ENCODE data around the gene TBC1D8. TPM values are rescaled to one million over a fixed set of nuclear protein-coding genes. Genes with fewer than 3 reads are reported as not detected.
A peak's percentile ranks its signal among the peaks of the same experiment; 100 is the strongest.

The TBC1D8 gene
- total and polyA plus RNA-seq, 2 experiments from 2014 or later: 18.0 to 36.9 TPM

DNA sequence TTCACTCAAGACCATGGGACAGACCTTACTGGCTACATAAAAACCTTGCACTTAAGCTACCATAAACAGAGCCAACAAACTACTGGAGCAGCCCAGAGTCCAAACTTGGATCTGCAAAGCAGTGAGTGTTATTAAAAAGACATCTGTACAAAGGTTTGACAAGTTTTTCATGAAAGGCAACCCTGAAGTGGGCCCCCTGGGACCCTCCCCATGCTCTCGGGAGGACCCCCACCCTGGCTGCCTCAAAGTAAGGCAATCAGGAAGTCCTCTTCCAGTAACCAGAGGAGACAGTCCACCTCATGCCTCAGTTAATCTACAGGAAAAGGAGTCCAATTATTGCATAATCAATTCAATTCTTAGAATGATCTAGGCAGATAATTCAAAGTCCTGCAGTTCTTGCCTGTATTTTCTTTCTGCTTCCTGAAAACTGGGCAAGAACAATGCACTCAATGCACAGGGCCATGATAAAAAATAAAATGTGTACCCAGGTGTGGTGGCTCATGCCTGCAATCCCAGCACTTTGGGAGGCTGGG is 69.7 kb downstream of the TBC1D8 start:
- Histone ChIP-seq H3K9me2 (ENCODE audit: insufficient read depth) (no peaks in the 10 kb centered on the region), H3K36me3 (ENCODE audit: insufficient read depth) (no peaks in the 10 kb centered on the region; the same call in 1 of the 2 replicates), H3F3A (replicated peaks; ENCODE audit: low read depth) (no peaks in the 10 kb centered on the region), H4K20me1 (replicated peaks; ENCODE audit: insufficient read depth) (no peaks in the 10 kb centered on the region; the same call in 1 of the 2 replicates), H3K4me3 (no peak overlapping the region), H3K79me2 (replicated peaks; ENCODE audit: insufficient read depth) (peaks cover 35% of the 10 kb centered on the region), H3K27me3 (ENCODE audit: insufficient read depth) (no peaks in the 10 kb centered on the region), H3K4me1 (ENCODE audit: insufficient read depth) (no peaks in the 10 kb centered on the region), H3K4me2 (no peak overlapping the region), H3K27ac (ENCODE audit: low read depth) (no peak overlapping the region), H2AFZ (no peak overlapping the region)
- no peak overlapping the region for H3K4me3 Mint-ChIP-seq
- no peak for DNase-seq (ENCODE audit: low spot score)
- H3K27me3 Mint-ChIP-seq (ENCODE audit: insufficient read depth, low read depth, poor library complexity): peaks cover 4% of the 10 kb centered on the region
- TF ChIP-seq CREB1 (CRISPR knock-in tag; IDR thresholded peaks at IDR 0.05; ENCODE audit: low read depth) (no peak), EZH2phosphoT487 (IDR thresholded peaks at IDR 0.05; ENCODE audit: unreplicated experiment) (no peak), POLR2AphosphoS5 (IDR thresholded peaks at IDR 0.05; ENCODE audit: low read depth) (no peak), NANOG (IDR thresholded peaks at IDR 0.05; ENCODE audit: borderline replicate concordance) (no peak), EZH2 (IDR thresholded peaks at IDR 0.05; ENCODE audit: low read depth, unreplicated experiment) (no peak), JUNB (IDR thresholded peaks at IDR 0.05; ENCODE audit: unreplicated experiment) (no peak), ZNF114 (CRISPR knock-in tag; IDR thresholded peaks at IDR 0.05) (no peak), STAT1 (IDR thresholded peaks at IDR 0.05; ENCODE audit: unreplicated experiment) (no peak), ZNF331 (CRISPR knock-in tag; IDR thresholded peaks at IDR 0.05; ENCODE audit: low read depth) (no peak)
- TF ChIP-seq, protein P1, sequence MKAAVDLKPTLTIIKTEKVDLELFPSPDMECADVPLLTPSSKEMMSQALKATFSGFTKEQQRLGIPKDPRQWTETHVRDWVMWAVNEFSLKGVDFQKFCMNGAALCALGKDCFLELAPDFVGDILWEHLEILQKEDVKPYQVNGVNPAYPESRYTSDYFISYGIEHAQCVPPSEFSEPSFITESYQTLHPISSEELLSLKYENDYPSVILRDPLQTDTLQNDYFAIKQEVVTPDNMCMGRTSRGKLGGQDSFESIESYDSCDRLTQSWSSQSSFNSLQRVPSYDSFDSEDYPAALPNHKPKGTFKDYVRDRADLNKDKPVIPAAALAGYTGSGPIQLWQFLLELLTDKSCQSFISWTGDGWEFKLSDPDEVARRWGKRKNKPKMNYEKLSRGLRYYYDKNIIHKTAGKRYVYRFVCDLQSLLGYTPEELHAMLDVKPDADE (IDR thresholded peaks at IDR 0.05): no peak
- TF ChIP-seq, protein P2, sequence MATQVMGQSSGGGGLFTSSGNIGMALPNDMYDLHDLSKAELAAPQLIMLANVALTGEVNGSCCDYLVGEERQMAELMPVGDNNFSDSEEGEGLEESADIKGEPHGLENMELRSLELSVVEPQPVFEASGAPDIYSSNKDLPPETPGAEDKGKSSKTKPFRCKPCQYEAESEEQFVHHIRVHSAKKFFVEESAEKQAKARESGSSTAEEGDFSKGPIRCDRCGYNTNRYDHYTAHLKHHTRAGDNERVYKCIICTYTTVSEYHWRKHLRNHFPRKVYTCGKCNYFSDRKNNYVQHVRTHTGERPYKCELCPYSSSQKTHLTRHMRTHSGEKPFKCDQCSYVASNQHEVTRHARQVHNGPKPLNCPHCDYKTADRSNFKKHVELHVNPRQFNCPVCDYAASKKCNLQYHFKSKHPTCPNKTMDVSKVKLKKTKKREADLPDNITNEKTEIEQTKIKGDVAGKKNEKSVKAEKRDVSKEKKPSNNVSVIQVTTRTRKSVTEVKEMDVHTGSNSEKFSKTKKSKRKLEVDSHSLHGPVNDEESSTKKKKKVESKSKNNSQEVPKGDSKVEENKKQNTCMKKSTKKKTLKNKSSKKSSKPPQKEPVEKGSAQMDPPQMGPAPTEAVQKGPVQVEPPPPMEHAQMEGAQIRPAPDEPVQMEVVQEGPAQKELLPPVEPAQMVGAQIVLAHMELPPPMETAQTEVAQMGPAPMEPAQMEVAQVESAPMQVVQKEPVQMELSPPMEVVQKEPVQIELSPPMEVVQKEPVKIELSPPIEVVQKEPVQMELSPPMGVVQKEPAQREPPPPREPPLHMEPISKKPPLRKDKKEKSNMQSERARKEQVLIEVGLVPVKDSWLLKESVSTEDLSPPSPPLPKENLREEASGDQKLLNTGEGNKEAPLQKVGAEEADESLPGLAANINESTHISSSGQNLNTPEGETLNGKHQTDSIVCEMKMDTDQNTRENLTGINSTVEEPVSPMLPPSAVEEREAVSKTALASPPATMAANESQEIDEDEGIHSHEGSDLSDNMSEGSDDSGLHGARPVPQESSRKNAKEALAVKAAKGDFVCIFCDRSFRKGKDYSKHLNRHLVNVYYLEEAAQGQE (IDR thresholded peaks at IDR 0.05; ENCODE audit: unreplicated experiment): no peak
- TF ChIP-seq, protein P3, sequence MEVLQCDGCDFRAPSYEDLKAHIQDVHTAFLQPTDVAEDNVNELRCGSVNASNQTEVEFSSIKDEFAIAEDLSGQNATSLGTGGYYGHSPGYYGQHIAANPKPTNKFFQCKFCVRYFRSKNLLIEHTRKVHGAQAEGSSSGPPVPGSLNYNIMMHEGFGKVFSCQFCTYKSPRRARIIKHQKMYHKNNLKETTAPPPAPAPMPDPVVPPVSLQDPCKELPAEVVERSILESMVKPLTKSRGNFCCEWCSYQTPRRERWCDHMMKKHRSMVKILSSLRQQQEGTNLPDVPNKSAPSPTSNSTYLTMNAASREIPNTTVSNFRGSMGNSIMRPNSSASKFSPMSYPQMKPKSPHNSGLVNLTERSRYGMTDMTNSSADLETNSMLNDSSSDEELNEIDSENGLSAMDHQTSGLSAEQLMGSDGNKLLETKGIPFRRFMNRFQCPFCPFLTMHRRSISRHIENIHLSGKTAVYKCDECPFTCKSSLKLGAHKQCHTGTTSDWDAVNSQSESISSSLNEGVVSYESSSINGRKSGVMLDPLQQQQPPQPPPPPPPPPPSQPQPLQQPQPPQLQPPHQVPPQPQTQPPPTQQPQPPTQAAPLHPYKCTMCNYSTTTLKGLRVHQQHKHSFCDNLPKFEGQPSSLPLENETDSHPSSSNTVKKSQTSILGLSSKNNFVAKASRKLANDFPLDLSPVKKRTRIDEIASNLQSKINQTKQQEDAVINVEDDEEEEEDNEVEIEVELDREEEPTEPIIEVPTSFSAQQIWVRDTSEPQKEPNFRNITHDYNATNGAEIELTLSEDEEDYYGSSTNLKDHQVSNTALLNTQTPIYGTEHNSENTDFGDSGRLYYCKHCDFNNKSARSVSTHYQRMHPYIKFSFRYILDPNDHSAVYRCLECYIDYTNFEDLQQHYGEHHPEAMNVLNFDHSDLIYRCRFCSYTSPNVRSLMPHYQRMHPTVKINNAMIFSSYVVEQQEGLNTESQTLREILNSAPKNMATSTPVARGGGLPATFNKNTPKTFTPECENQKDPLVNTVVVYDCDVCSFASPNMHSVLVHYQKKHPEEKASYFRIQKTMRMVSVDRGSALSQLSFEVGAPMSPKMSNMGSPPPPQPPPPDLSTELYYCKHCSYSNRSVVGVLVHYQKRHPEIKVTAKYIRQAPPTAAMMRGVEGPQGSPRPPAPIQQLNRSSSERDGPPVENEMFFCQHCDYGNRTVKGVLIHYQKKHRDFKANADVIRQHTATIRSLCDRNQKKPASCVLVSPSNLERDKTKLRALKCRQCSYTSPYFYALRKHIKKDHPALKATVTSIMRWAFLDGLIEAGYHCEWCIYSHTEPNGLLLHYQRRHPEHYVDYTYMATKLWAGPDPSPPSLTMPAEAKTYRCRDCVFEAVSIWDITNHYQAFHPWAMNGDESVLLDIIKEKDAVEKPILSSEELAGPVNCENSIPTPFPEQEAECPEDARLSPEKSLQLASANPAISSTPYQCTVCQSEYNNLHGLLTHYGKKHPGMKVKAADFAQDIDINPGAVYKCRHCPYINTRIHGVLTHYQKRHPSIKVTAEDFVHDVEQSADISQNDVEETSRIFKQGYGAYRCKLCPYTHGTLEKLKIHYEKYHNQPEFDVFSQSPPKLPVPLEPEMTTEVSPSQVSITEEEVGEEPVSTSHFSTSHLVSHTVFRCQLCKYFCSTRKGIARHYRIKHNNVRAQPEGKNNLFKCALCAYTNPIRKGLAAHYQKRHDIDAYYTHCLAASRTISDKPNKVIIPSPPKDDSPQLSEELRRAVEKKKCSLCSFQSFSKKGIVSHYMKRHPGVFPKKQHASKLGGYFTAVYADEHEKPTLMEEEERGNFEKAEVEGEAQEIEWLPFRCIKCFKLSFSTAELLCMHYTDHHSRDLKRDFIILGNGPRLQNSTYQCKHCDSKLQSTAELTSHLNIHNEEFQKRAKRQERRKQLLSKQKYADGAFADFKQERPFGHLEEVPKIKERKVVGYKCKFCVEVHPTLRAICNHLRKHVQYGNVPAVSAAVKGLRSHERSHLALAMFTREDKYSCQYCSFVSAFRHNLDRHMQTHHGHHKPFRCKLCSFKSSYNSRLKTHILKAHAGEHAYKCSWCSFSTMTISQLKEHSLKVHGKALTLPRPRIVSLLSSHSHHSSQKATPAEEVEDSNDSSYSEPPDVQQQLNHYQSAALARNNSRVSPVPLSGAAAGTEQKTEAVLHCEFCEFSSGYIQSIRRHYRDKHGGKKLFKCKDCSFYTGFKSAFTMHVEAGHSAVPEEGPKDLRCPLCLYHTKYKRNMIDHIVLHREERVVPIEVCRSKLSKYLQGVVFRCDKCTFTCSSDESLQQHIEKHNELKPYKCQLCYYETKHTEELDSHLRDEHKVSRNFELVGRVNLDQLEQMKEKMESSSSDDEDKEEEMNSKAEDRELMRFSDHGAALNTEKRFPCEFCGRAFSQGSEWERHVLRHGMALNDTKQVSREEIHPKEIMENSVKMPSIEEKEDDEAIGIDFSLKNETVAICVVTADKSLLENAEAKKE (CRISPR knock-in tag; IDR thresholded peaks at IDR 0.05): no peak
- TF ChIP-seq, protein P4, sequence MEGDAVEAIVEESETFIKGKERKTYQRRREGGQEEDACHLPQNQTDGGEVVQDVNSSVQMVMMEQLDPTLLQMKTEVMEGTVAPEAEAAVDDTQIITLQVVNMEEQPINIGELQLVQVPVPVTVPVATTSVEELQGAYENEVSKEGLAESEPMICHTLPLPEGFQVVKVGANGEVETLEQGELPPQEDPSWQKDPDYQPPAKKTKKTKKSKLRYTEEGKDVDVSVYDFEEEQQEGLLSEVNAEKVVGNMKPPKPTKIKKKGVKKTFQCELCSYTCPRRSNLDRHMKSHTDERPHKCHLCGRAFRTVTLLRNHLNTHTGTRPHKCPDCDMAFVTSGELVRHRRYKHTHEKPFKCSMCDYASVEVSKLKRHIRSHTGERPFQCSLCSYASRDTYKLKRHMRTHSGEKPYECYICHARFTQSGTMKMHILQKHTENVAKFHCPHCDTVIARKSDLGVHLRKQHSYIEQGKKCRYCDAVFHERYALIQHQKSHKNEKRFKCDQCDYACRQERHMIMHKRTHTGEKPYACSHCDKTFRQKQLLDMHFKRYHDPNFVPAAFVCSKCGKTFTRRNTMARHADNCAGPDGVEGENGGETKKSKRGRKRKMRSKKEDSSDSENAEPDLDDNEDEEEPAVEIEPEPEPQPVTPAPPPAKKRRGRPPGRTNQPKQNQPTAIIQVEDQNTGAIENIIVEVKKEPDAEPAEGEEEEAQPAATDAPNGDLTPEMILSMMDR (conservative IDR thresholded peaks at IDR 0.05; ENCODE audit: low read depth in 2 of 2): no peak
- no peak for ATAC-seq
- peak overlapping the region; percentile 42; the same call in 1 of the 2 replicates for H3K27ac Mint-ChIP-seq
- peaks cover 4% of the 10 kb centered on the region; the same call in 1 of the 3 replicates for H3K4me1 Mint-ChIP-seq
- peaks cover 36% of the 10 kb centered on the region for H3K36me3 Mint-ChIP-seq (ENCODE audit: low read depth)
- peaks cover 3% of the 10 kb centered on the region for H3K9me3 Mint-ChIP-seq

Measured in GM23338 (cell line).